GM15510 (cell line): ENCODE data around the gene OR2A12.

Experiments used
- POLR2A ChIP-seq: IDR thresholded peaks from 3 replicates; pipeline ENCODE4 v1.6.1; 2011; ENCODE audit warnings: borderline replicate concordance; ENCODE audit not compliant: insufficient read length; ENCODE audit errors: extremely low read depth

The OR2A12 gene

DNA sequence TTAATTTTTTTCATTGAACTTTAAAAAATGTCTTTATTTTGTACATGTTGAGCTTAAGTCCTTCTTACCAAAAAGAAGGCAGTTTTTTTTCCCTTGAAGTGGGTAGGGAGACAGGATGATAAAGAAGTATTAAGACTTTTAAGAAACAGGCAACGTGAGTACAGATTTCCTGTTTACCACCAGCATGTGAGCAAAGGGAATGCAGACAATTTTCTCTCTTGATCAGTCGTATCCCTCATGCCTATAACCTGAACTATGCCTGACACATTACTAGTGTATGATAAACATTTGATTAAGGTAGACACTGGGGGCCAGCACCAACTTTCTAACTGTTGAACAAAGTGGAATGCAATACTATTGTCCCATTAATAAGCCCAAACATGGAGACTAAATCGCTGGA is 14.5 kb downstream of the OR2A12 start:
- no peak for TF ChIP-seq POLR2A

DNA sequence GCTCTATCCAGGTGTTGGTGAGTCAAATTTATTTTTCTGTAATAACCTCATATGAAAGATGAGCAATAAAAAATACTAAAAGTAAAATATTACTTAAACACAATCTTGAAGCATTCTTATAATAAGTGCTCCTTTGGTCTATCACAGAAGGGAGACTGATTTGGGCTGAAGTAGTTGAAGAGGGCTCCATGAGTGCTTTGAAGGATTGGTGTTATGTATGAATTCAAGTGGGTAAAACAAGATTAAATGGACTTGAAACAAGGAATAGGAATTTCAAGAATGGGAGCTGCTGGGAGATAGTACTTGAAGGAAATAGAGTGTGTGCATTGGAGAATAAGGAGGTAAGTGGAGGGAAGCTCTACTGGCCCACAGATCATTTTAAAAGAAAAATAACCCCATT is 16.0 kb downstream of the OR2A12 start:
- no peak for TF ChIP-seq POLR2A

GRCh38 chr7:144105211-144105610 is 19.1 kb downstream of the OR2A12 start:
- no peak for TF ChIP-seq POLR2A

- TF ChIP-seq POLR2A: no peak
Observed at GRCh38 chr7:144109283-144109682, 23.2 kb downstream of the OR2A12 start, which contains the start of gene OR2A2. TSS of gene OR2A2 (plus strand) at chr7:144109583. CDS start at chr7:144109583, 0 bp downstream.

GRCh38 chr7:144110272-144110671 is 24.2 kb downstream of the OR2A12 start:
- TF ChIP-seq POLR2A: no peak

GRCh38 chr7:144113651-144114050 is 27.6 kb downstream of the OR2A12 start:
- TF ChIP-seq POLR2A: no peak

DNA sequence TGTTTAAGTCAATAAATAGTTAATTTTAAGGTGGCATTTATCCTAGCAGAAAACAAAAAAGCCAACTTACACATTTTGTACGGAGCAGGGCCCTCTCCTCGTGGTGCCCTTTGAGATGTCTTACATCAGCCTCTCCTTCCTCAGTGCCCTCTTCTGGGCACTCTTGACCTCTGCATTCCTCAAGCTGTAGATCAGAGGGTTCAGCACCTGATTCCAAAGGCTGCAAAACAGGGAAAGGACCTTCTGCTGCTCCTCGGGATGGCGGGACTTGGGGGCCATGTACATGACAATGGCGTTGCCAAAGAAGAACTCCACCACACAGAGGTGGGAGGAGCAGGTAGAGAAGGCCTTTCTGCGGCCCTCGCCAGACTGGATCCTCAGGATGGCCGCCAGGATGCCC is 32.3 kb downstream of the OR2A12 start:
- no peak for TF ChIP-seq POLR2A

GRCh38 chr7:144122876-144123275 is 36.8 kb downstream of the OR2A12 start, which contains the start of gene OR2A14:
TSS of gene OR2A14 (plus strand) at chr7:144123176. CDS start at chr7:144129113, 5,937 bp downstream.
- no peak for TF ChIP-seq POLR2A

- TF ChIP-seq POLR2A: no peak
Observed at GRCh38 chr7:144127714-144128334, 41.7 kb downstream of the OR2A12 start.

DNA sequence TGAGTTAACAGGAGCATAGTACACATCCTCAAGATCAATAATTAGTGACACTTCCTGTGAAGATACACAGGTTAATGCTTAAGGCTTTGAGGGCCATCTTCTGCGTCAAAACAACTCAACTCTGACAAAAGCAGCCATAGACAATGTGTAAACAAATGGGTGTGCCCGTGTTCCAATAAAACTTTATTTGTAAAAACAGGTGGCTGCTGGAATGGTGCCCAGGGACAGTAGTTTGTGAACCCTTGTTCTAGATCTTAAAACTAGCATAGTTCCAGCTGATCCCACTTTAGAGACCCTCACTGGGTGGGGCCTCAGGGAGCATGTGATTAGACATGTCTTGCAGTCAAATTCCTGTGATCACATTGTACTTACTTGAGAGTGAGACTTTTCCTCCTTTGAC is 44.7 kb downstream of the OR2A12 start:
- no peak for TF ChIP-seq POLR2A

DNA sequence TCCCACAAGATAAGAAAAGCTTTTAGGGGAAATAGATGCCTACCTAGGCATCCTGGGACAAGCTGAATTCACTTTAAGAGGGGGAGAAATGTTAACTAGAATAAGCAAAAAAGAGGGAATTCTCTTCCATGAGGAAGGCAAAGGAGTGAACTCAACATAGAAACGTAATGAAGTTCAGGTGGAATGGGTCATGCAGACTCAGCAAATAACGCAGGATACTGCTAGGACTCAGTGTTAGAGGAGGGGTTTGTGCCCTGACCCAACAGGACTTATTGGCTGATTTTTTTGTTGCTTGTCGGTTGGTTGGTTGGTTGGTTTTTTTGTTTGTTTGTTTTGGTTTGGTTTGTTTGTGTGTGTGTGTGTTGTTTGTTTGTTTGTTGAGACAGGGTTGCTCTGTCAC is 46.2 kb downstream of the OR2A12 start:
- no peak for TF ChIP-seq POLR2A

- no peak for TF ChIP-seq POLR2A
Observed at GRCh38 chr7:144133307-144133706, 47.2 kb downstream of the OR2A12 start.

GRCh38 chr7:144134116-144134515 is 48.0 kb downstream of the OR2A12 start:
- no peak for TF ChIP-seq POLR2A

GRCh38 chr7:144137501-144137900 is 51.4 kb downstream of the OR2A12 start:
- TF ChIP-seq POLR2A: no peak

- no peak for TF ChIP-seq POLR2A
Observed at GRCh38 chr7:144142187-144142586, 56.1 kb downstream of the OR2A12 start.

DNA sequence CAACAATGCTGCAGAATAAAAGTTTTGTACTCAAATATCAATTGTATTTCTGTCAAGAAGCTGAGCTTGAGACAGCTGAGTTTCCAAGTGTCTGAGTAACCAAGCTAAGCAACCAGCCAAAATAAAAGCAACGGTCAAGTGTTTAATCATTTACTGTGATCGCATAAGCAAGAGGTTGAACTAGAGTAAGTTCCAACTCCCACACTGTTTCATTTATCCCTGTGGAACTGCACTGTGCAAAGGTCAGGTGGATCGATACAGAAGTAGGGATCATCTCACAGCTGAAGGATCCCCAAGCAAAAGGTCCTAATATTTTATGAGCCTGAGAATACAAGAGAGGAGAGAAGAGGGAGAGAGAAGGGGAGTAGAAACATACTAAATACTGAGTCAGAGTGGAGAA is 58.3 kb downstream of the OR2A12 start:
- TF ChIP-seq POLR2A: no peak

GRCh38 chr7:144148224-144148827 is 62.2 kb downstream of the OR2A12 start:
- TF ChIP-seq POLR2A: no peak
